ENCODE measurements around the gene MFSD1. TPM values are rescaled to one million over a fixed set of nuclear protein-coding genes. Genes with fewer than 3 reads are reported as not detected.

The MFSD1 gene
- total and polyA plus RNA-seq, 2 of the 4 experiments (the other 2 are of a cell fraction) = 50.4 to 64.2 TPM

DNA sequence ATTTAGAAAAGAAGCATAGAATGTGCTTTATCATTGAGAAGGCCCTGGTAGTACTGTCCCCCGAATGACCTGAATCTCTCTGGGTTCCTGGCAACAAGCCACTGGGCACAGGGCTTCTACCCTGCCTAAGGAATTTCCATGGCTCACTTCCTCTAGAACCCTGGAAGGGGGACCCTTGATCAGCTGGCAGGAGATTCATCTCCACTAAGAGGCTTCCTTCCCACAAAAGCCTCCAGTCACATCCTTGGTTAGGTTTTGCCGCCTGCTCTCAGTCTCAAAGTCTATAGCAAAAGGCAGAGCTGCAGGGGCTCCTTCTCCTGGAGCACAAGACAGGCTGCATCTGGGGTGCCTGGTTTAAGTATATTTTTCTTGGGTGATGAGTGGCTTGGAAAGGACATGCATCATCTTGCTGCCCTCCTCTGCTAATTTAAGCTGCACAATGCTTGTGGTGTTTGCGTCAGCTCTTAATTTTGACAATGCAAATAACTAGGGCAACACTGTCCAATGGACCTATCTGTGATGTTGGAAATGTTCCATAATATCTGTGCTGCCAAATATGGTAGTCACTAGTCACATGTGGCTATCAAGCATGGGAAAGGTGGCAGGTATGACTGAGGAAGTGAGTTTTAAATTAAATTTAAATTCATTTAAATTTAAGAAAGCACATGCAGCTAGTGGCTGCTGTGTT lies 36.2 kb upstream of the MFSD1 start:
- Histone ChIP-seq H2BK20ac (ENCODE audit: low read depth, low read length) (no peak overlapping the region), H4K20me1 (ENCODE audit: insufficient read depth, low read length) (0 out of 2 replicates have a peak, but pooled peaks cover 2% of the 10 kb centered on the region), H3K4me1 (ENCODE audit: control insufficient read depth, insufficient read depth, low read length) (peaks cover 18% of the 10 kb centered on the region), H2BK5ac (ENCODE audit: low read depth, low read length, poor library complexity, severe bottlenecking) (no peak overlapping the region), H3K79me1 (ENCODE audit: low read depth in 1 of 2, low read length in 2 of 2) (no peaks in the 10 kb centered on the region; a peak in 1 of 4 replicates), H3K27ac (ENCODE audit: insufficient read depth, low read length) (no peak overlapping the region), H2AK9ac (replicated peaks; ENCODE audit: low read depth, low read length, poor library complexity) (no peak overlapping the region), H3K23ac (ENCODE audit: low read depth, low read length) (no peak overlapping the region), H3K4me2 (ENCODE audit: low read depth, low read length) (no peak overlapping the region), H3K56ac (ENCODE audit: extremely low read depth, insufficient read depth, low read length) (no peak overlapping the region), H3K9me3 (ENCODE audit: control insufficient read depth, insufficient read depth, low read length) (no peaks in the 10 kb centered on the region), H3K4ac (ENCODE audit: low read depth, low read length) (no peak overlapping the region), H3K18ac (ENCODE audit: low read depth, low read length) (peak overlapping the region; percentile 40; the same call in 1 of the 2 replicates), H2BK15ac (ENCODE audit: low read depth, low read length) (no peak overlapping the region; the same call in 2 of the 3 replicates), H3K36me3 (ENCODE audit: control insufficient read depth, insufficient read depth, low read length) (no peaks in the 10 kb centered on the region), H4K5ac (ENCODE audit: low read depth, low read length) (no peak overlapping the region; the same call in 1 of the 2 replicates), H2AFZ (replicated peaks; ENCODE audit: low read length, poor library complexity) (no peak overlapping the region), H3K9me1 (ENCODE audit: insufficient read depth, low read length) (peaks cover 11% of the 10 kb centered on the region), H4K8ac (ENCODE audit: low read depth in 2 of 2, low read length in 2 of 2) (no peak overlapping the region), H3K27me3 (ENCODE audit: control insufficient read depth, insufficient read depth, low read length) (no peaks in the 10 kb centered on the region), H4K91ac (ENCODE audit: insufficient read depth, low read depth, low read length) (no peak overlapping the region; the same call in 1 of the 2 replicates), H3K14ac (replicated peaks; ENCODE audit: low read depth, low read length) (no peak overlapping the region), H3K9ac (ENCODE audit: low read depth, low read length) (no peak overlapping the region), H2BK120ac (ENCODE audit: low read depth, low read length) (0 out of 2 replicates have a peak overlapping the region, but pooled peaks have one; percentile 17), H2AK5ac (ENCODE audit: low read depth, low read length) (no peak overlapping the region), H3K4me3 (ENCODE audit: insufficient read depth, low read depth, low read length) (no peak overlapping the region)
- ChIA-PET CTCF (interaction anchor here (0.7 kb wide), 2 partner anchors 23 to 212 kb away, joined by 3 read pairs; no protein-coding TSS in a partner anchor), POLR2A (ENCODE audit: unreplicated experiment) (no interaction called here)
- DNase-seq (peak; percentile 8), ATAC-seq (ENCODE audit: low read depth) (no peak)
- intact Hi-C loops (cut with micrococcal nuclease) = no loop called here
- dilution Hi-C loops (cut with HindIII; ENCODE audit: low sequenced_read_pairs, unreplicated experiment) = no loop called here
- no TSS peak for BruUV-seq (replicated peaks)
- TF ChIP-seq SMC3 (IDR thresholded peaks at IDR 0.05; ENCODE audit: low read depth, low read length) = no peak
- no peak for TF ChIP-seq RFX5 (IDR thresholded peaks at IDR 0.05; ENCODE audit: low read depth, low read length)
- TF ChIP-seq RAD21 (IDR thresholded peaks at IDR 0.05; ENCODE audit: low read length) = no peak
- TF ChIP-seq, protein P1, sequence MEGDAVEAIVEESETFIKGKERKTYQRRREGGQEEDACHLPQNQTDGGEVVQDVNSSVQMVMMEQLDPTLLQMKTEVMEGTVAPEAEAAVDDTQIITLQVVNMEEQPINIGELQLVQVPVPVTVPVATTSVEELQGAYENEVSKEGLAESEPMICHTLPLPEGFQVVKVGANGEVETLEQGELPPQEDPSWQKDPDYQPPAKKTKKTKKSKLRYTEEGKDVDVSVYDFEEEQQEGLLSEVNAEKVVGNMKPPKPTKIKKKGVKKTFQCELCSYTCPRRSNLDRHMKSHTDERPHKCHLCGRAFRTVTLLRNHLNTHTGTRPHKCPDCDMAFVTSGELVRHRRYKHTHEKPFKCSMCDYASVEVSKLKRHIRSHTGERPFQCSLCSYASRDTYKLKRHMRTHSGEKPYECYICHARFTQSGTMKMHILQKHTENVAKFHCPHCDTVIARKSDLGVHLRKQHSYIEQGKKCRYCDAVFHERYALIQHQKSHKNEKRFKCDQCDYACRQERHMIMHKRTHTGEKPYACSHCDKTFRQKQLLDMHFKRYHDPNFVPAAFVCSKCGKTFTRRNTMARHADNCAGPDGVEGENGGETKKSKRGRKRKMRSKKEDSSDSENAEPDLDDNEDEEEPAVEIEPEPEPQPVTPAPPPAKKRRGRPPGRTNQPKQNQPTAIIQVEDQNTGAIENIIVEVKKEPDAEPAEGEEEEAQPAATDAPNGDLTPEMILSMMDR (conservative IDR thresholded peaks at IDR 0.05; ENCODE audit: low read depth, low read length) = no peak
- no peak for TF ChIP-seq CHD1 (IDR thresholded peaks at IDR 0.05; ENCODE audit: low read depth, low read length)
- TF ChIP-seq, protein P2, sequence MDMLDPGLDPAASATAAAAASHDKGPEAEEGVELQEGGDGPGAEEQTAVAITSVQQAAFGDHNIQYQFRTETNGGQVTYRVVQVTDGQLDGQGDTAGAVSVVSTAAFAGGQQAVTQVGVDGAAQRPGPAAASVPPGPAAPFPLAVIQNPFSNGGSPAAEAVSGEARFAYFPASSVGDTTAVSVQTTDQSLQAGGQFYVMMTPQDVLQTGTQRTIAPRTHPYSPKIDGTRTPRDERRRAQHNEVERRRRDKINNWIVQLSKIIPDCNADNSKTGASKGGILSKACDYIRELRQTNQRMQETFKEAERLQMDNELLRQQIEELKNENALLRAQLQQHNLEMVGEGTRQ (IDR thresholded peaks at IDR 0.05; ENCODE audit: low read depth, low read length) = no peak
- no peak for TF ChIP-seq BHLHE40 (IDR thresholded peaks at IDR 0.05; ENCODE audit: low read depth, low read length)
- in situ Hi-C loops (cut with MboI; ENCODE audit: low sequenced_read_pairs) = no loop called here
- 100% methylated on average over 1 of the region's 3 CpGs; no CpG with 5 or more reads in 1 of the 2 experiments for WGBS, 2 experiments (ENCODE audit: extremely low coverage in 2 of 2, insufficient read length in 1 of 2)

Data from IMR-90 (cell line).